Kidney (tissue), 14 donors: ENCODE data around the gene CYP8B1. TPM values are rescaled to one million over a fixed set of nuclear protein-coding genes. Genes with fewer than 3 reads are reported as not detected.

Experiments
- DNase-seq, 5 donors: peaks; one replicate each; pipeline ENCODE4 v3.0.0-alpha.2; 2013 to 2020
- FAIRE-seq: peaks from 2 replicates; lab custom pipeline; 2012; peaks lifted over from hg19 to GRCh38; lab: Jason Lieb, UNC
- H3K27ac ChIP-seq, 2 donors: one replicate each; pipeline ENCODE4 v1.7.0; 2013; ENCODE audit warnings: low read depth in 2 of 2, low read length in 2 of 2, inconsistent platforms in 1 of 2
- H3K27me3 ChIP-seq: one replicate; pipeline ENCODE4 v1.7.1; 2013; ENCODE audit warnings: low read length, inconsistent platforms; ENCODE audit not compliant: control insufficient read depth, insufficient read depth
- H3K36me3 ChIP-seq, 3 donors: one replicate each; pipeline versions ENCODE4 v1.7.0 to v1.7.1; 2013; ENCODE audit warnings: low read length in 3 of 3, control low read depth in 1 of 3, inconsistent platforms in 1 of 3; ENCODE audit not compliant: insufficient read depth in 3 of 3, control insufficient read depth in 2 of 3
- H3K4me1 ChIP-seq, 3 donors: one replicate each; pipeline versions ENCODE4 v1.7.0 to v1.7.1; 2013; ENCODE audit warnings: low read length in 3 of 3, inconsistent platforms in 1 of 3, low read depth in 1 of 3; ENCODE audit not compliant: control insufficient read depth in 2 of 3, insufficient read depth in 2 of 3
- H3K4me3 ChIP-seq, 3 donors: one replicate each; pipeline versions ENCODE4 v1.7.0 to v1.8.1; 2013; ENCODE audit warnings: low read length in 3 of 3, control low read depth in 1 of 3, inconsistent platforms in 1 of 3
- H3K9ac ChIP-seq, 3 donors: one replicate each; pipeline versions ENCODE4 v1.7.0 to v1.7.1; 2013; ENCODE audit warnings: low read length in 3 of 3, control low read depth in 1 of 3, inconsistent platforms in 1 of 3
- H3K9me3 ChIP-seq, 3 donors: one replicate each; pipeline versions ENCODE4 v1.7.0 to v1.7.1; 2013; ENCODE audit warnings: low read length in 3 of 3, control low read depth in 1 of 3, inconsistent platforms in 1 of 3; ENCODE audit not compliant: control insufficient read depth in 2 of 3, insufficient read depth in 1 of 3
- intact Hi-C: fragments of 100-400 bp; cut with DNase I; formaldehyde crosslinking; loops from one replicate; pipeline ENCODE4 v1.11.1; 2022
- polyA plus RNA-seq: library from polyadenylated mRNA; stranded (reverse); fragments of 350-450 nt; fragmentation: Illumina TruSeq; extraction: RNeasy Lipid Tissue Mini Kit (QIAGEN cat#74804); gene quantifications from one replicate; pipeline ENCODE4 v1.2.3, GENCODE V29; 2014; ENCODE audit warnings: low read depth, low replicate concordance; ENCODE audit not compliant: insufficient read depth
- total RNA-seq: library from RNA; stranded (reverse); fragmentation: NEBNext Ultra II Directional; extraction: Animal tissue kit (Norgen Biotek cat#: 25700); gene quantifications from one replicate; pipeline ENCODE4 v1.2.1, GENCODE V29; 2021
- TF ChIP-seq, protein P1 (sequence below): IDR thresholded peaks from 3 replicates; pipeline ENCODE4 v1.5.1; 2012; ENCODE audit warnings: mild to moderate bottlenecking, moderate library complexity, borderline replicate concordance; ENCODE audit not compliant: insufficient read depth; ENCODE audit errors: extremely low read depth
- donor health status: control.
- donor health status: control.
- donor health status: control.
- donor health status: control.
- donor health status: control.
- donor health status: DM: yes; HTN: yes; CAD: no.
- donor health status: Normal renal cell carcinoma (clear cell type).

The CYP8B1 gene
- total and polyA plus RNA-seq, 2 donors from 2014 or later = 4.3 to 10.4 TPM

DNA sequence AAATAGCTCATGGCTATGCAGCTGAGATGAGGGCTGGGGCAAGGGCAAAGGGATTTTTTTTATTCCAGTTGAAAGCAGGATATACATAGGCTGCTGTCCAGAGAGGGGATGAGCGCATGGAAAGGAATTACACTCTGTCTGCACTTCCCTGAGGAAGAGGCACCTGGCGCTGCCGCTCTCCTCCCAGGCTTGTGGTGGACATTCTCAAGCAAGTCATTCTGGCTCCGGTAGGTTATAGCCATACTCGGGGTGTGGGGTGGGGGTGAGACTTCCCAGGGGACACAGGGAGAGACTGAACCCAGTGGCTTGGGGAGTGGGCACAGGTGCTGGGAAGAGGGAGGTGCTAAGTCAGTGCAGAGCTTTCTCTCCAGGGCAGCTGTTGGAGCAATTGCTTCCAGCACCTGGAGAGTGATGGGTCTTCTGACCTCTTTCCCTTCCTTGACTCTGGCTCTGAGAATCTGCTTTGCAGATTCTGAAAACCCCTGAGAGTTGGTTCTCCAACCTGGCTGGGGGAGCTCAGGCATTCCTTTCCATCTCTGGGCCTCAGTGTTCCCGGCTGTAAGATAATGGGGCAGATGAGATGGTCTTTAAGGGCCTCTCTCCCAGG is 24.3 kb downstream of the CYP8B1 start:
- FAIRE-seq = no peak
- Histone ChIP-seq H3K27ac (peak overlapping the region in 1 of 2 donors; percentile 28), H3K9me3 (no peaks in the 10 kb centered on the region), H3K4me1 (peaks cover 0 to 7% (median 6%) of the 10 kb centered on the region in 3 donors), H3K4me3 (no peak overlapping the region), H3K9ac (no peak overlapping the region), H3K27me3 (no peaks in the 10 kb centered on the region), H3K36me3 (no peaks in the 10 kb centered on the region)
- intact Hi-C loops = no loop called here
- TF ChIP-seq, protein P1, sequence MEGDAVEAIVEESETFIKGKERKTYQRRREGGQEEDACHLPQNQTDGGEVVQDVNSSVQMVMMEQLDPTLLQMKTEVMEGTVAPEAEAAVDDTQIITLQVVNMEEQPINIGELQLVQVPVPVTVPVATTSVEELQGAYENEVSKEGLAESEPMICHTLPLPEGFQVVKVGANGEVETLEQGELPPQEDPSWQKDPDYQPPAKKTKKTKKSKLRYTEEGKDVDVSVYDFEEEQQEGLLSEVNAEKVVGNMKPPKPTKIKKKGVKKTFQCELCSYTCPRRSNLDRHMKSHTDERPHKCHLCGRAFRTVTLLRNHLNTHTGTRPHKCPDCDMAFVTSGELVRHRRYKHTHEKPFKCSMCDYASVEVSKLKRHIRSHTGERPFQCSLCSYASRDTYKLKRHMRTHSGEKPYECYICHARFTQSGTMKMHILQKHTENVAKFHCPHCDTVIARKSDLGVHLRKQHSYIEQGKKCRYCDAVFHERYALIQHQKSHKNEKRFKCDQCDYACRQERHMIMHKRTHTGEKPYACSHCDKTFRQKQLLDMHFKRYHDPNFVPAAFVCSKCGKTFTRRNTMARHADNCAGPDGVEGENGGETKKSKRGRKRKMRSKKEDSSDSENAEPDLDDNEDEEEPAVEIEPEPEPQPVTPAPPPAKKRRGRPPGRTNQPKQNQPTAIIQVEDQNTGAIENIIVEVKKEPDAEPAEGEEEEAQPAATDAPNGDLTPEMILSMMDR = no peak
- DNase-seq = peak in 1 of 5 donors; percentile 32

DNA sequence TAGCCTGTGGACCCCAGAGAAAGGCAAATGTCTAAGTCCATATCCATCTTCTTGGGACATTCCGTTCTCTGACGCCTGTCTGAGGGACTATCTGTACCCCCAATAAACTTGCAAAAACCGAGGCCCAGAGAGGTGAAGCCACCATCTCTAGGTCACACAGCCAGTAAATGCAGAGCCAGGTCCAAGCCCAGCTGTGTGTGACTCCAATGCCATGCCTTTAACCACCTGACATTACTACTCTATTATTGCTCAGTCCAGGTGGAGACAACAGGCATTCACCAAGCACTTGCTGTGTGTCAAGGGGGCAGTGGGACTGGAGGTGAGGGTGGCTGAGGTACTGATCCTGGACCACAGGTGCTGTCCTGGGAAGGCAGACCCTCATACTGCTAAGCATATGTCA is 25.4 kb downstream of the CYP8B1 start:
- intact Hi-C loops = no loop called here
- DNase-seq (peak in 1 of 5 donors; percentile 20), FAIRE-seq (no peak)
- Histone ChIP-seq H3K27me3 (no peaks in the 10 kb centered on the region), H3K27ac (no peak overlapping the region), H3K9ac (no peak overlapping the region), H3K36me3 (no peaks in the 10 kb centered on the region), H3K4me3 (no peak overlapping the region), H3K4me1 (peaks cover 0 to 10% (median 9%) of the 10 kb centered on the region in 3 donors), H3K9me3 (no peaks in the 10 kb centered on the region)
- TF ChIP-seq, protein P1 = no peak

DNA sequence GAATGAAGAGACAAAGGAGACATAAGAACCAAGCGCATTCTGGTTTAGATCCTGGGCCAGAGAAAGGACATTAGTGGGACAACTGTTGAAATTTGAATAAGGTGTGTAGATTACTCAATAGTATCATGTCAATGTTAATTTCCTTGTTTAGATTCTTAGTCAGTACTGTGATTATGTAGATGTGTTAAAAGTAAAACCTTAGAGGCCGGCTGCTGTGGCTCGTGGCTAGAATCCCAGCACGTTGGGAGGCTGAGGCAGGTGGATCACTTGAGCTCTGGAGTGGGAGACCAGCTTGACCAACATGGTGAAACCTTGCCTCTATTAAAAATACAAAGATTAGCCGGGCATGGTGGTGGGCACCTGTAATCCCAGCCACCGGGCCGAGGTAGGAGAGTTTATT is 26.7 kb downstream of the CYP8B1 start:
- H3K36me3 ChIP-seq = no peaks in the 10 kb centered on the region
- DNase-seq (peak in 1 of 5 donors; percentile 4), FAIRE-seq (no peak)
- H3K27ac ChIP-seq = no peak overlapping the region
- H3K9ac ChIP-seq = no peak overlapping the region
- H3K27me3 ChIP-seq = no peaks in the 10 kb centered on the region
- TF ChIP-seq, protein P1 = no peak
- no peak overlapping the region for H3K4me3 ChIP-seq
- no peaks in the 10 kb centered on the region for H3K9me3 ChIP-seq
- intact Hi-C loops = no loop called here
- H3K4me1 ChIP-seq = peaks cover 0 to 11% (median 10%) of the 10 kb centered on the region in 3 donors

DNA sequence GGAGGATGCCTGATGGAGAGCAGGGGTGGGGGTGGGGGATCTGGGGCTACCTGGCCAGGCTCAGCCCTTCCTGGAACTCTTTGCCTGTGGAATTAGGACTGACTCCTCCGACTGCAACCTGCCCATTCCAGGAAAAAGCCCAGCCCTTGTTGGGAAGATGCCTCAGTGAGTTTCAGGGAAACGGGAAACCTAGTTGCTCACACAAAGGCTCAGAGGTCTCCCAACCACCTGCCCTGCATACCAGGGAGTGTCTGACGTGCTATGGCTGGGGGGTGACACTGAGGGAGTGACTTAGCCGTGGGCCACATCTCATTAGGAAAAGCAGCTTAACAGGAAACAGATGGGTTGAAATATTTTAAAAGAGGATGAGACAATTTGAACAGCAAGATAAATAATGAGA is 27.9 kb downstream of the CYP8B1 start:
- intact Hi-C loops = no loop called here
- no peaks in the 10 kb centered on the region for H3K9me3 ChIP-seq
- DNase-seq (peak; percentile 39 to 87 (median 50)), FAIRE-seq (no peak)
- H3K27ac ChIP-seq = peak overlapping the region; percentile 49 to 51
- TF ChIP-seq, protein P1 = no peak
- peaks cover 0 to 18% (median 12%) of the 10 kb centered on the region in 3 donors for H3K4me1 ChIP-seq
- H3K36me3 ChIP-seq = no peaks in the 10 kb centered on the region
- no peaks in the 10 kb centered on the region for H3K27me3 ChIP-seq
- no peak overlapping the region for H3K4me3 ChIP-seq
- no peak overlapping the region for H3K9ac ChIP-seq
